GM18517 (cell line): Measurements from ENCODE around the gene PDZRN4.

ENCODE experiments used
- ATAC-seq: cut with Tn5 transposase; IDR thresholded peaks from one replicate; pipeline ENCODE4 v1.9.1; 2021; ENCODE audit warnings: mild to moderate bottlenecking, moderate library complexity; ENCODE audit not compliant: unreplicated experiment

PDZRN4 gene

GRCh38 chr12:41621291-41621690 lies 433.2 kb downstream of the PDZRN4 start:
- ATAC-seq, result no peak
